Measurements from ENCODE around the gene MFNG.

DNA sequence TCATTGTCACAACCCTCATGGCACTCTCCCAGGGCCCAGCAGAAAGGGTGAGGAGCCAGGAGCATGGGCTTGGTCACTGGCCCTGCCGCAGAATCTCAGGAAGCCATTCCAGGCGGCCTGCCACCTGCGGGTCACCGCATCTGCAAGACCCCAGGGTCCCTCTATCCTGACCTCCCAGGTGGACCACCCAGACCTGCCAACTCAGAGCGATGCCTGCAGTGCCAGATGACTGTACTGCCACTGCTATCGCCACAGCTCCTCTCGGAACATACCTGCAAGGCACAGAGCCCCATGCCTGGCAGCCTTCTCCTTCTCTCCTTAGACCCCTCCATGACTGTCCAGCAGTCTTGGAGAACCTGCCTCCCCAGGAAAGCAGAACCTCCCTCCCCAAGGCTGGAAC lies 32.5 kb downstream of the MFNG start:
- TF ChIP-seq, protein P1, sequence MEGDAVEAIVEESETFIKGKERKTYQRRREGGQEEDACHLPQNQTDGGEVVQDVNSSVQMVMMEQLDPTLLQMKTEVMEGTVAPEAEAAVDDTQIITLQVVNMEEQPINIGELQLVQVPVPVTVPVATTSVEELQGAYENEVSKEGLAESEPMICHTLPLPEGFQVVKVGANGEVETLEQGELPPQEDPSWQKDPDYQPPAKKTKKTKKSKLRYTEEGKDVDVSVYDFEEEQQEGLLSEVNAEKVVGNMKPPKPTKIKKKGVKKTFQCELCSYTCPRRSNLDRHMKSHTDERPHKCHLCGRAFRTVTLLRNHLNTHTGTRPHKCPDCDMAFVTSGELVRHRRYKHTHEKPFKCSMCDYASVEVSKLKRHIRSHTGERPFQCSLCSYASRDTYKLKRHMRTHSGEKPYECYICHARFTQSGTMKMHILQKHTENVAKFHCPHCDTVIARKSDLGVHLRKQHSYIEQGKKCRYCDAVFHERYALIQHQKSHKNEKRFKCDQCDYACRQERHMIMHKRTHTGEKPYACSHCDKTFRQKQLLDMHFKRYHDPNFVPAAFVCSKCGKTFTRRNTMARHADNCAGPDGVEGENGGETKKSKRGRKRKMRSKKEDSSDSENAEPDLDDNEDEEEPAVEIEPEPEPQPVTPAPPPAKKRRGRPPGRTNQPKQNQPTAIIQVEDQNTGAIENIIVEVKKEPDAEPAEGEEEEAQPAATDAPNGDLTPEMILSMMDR (IDR thresholded peaks at IDR 0.05; ENCODE audit: insufficient read depth, low read length) = no peak
- TF ChIP-seq POLR2AphosphoS5 (IDR thresholded peaks at IDR 0.05; ENCODE audit: low read depth) = no peak
- TF ChIP-seq, protein P2, sequence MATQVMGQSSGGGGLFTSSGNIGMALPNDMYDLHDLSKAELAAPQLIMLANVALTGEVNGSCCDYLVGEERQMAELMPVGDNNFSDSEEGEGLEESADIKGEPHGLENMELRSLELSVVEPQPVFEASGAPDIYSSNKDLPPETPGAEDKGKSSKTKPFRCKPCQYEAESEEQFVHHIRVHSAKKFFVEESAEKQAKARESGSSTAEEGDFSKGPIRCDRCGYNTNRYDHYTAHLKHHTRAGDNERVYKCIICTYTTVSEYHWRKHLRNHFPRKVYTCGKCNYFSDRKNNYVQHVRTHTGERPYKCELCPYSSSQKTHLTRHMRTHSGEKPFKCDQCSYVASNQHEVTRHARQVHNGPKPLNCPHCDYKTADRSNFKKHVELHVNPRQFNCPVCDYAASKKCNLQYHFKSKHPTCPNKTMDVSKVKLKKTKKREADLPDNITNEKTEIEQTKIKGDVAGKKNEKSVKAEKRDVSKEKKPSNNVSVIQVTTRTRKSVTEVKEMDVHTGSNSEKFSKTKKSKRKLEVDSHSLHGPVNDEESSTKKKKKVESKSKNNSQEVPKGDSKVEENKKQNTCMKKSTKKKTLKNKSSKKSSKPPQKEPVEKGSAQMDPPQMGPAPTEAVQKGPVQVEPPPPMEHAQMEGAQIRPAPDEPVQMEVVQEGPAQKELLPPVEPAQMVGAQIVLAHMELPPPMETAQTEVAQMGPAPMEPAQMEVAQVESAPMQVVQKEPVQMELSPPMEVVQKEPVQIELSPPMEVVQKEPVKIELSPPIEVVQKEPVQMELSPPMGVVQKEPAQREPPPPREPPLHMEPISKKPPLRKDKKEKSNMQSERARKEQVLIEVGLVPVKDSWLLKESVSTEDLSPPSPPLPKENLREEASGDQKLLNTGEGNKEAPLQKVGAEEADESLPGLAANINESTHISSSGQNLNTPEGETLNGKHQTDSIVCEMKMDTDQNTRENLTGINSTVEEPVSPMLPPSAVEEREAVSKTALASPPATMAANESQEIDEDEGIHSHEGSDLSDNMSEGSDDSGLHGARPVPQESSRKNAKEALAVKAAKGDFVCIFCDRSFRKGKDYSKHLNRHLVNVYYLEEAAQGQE (IDR thresholded peaks at IDR 0.05; ENCODE audit: insufficient replicate concordance, low read depth) = no peak
- no peak for TF ChIP-seq GABPA (IDR thresholded peaks at IDR 0.05; ENCODE audit: low read depth)

All from HL-60 (cell line).